Activated CD4-positive, CD25-positive, alpha-beta regulatory T cell (primary cell): Measurements from ENCODE around the gene RRP8.

ENCODE experiments used
- DNase-seq, 4 experiments: peaks; one replicate each; lab custom pipeline; 2025; lab: John Stamatoyannopoulos, UW

The RRP8 gene

DNA sequence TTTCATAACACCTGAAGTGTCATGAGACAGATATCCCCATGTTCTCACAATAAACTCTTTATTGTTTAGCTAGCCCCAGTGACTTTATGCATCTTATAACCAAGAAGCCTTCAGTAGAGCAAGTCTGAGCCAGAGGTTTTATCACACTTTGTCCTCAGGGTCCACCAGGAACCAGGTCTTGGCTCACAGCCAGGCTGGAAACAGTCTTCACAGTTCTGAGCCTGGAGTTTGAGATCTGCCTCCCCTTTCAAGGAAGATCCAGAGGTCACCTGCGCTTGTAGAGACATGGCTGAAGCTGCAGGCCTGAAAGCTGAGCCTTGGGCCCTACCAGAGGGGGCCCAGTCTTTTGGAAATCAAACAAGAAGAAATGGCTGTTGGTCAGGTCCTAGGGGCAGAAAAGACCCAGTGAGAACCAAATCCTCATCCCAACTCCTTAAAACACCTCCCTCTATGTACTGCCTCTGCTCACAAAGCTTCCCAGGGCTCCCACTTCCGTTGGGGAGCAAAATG, 3.5 kb downstream of the RRP8 start:
- no peak for DNase-seq

DNA sequence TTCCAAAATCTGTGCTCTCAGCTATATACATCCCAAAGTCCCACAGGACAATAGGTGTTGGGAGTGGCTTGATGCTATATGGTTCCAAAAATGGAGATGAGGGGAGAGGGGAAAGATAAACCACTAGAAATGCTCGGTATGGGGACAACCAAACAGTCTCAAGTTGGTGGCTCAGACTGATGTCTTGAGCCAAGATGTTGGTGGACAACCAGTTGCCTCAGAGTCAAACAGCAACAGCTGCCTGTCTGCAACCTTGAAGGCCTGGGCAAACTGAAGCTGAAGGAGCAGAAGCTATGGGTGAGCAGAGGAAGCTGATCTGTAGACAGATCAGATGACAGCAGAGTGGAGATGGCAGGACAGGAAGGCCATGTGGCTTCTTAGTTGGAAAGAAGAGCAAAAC, 4.0 kb downstream of the RRP8 start:
- DNase-seq: no peak

DNA sequence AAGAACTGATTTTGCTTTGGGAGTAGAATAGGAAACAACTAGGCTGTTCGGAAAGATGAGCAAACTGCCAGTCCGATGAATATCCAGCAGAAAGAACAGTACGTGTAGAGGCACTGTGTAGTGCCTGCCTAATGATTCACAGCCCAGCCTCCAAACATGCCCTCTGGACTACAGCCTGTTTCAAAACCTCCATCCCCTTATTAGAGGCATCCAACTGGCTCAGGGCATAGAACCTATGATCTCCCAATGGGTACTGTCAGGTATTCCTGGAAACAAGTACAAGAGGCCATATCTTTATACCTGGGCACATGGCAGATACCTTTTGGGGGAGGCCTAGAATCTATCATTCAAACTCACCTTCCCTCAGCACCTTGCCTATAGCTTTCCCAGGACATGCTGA, 4.9 kb downstream of the RRP8 start:
- DNase-seq: no peak

DNA sequence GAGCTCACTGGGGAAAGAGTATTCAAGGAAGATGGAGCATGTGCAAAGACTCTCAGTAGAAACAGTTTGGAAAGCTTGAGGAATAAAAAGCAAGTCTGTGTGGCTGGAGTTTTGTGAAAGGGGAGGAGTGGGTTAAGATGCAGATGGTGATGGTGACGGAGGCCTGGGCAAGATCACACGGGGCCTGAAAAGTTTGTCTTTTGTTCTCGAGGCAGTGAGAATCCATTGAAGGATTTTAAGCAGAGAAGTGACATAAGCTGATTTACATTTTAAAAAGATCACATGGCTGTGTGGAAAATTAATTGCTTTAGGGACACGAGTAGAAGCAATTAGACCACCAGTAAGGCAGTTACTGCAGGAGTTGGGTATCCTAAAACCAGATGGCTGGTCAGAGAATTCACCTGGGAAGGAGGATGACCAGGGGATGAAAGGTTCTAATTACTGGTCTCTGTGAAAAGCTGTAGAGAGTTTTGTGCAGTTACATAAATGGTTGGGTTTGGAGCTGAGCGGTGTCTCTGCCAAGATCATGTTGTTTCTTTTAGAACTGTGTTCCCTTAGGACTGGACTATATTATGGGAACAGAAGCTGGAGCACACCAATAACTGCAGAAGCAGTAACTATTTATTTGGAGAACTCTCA, 7.1 kb downstream of the RRP8 start:
- no peak for DNase-seq

DNA sequence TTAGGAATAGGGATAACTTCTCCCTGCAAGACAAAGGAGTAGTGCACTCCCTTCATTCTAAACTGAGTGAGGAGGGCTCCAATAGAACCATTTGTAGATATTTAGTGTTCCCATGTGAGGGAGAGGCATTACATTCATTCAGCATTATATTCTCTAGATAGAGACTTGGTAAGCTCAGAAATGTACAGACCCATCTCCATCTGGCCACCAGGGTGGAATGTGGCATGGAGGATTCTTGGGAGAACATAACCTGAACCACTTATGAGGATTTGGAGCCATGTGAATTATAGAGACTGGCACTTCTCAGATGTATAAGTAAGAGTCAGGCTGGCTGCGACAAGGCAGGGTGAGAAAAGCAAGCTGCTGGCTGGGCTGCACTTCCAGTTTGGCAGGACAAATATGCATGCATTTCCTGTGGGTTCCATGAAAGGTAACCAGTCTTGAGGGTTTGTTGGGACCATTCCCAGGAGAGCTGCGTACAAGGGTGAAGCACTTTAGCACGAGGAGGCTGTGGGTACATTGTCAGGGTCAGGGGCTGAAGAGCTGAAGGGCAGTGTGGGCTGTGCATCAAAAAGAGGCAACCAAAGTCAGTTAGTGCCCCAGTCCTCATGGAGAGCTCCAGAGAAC, 9.2 kb downstream of the RRP8 start:
- no peak for DNase-seq

DNA sequence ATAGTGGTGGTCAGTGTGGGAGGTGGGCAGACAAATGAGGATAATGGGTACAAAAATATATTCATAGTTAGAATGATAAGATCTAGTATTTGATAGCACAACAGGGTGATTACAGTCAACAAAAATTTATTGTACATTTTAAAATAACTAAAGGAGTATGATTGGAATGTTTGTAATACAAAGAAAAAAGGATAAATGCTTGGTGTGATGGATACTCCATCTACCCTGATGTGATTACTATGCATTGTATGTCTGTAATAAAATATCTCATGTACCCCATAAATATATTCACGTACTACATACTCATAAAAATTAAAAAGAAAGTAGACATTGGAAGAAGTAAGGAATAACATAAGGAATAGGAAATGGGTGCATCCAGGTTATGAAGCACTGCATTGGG, 15.4 kb downstream of the RRP8 start:
- DNase-seq: no peak

DNA sequence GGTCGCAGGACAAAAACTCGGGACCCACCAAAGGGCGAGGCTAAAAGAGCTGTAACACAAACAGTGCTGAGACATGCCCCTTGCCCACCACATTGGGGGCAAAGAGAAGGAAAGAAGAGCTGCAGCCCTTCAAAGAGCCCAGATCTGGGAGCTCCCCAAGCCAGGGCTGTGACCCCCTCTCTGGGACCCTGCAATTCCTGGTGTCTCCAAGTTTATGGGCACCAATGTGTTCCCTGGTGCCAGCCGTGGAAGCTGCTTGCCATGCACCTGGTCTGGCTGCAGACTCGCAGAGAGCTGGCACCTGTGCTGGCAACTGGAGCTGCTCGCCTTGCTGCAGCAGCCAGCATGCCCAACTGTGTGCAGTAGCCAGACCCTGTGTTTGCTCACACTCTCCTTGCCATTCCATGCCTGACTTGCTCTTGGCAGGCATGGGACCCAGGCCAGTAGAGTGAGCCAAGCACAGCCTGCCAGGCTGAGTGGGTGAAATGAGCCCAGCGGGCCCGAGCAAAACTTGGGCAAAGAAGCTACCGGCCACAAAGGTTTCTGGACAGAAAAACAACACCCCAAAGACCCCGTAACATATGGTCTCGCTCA, 16.0 kb downstream of the RRP8 start:
- no peak for DNase-seq

DNA sequence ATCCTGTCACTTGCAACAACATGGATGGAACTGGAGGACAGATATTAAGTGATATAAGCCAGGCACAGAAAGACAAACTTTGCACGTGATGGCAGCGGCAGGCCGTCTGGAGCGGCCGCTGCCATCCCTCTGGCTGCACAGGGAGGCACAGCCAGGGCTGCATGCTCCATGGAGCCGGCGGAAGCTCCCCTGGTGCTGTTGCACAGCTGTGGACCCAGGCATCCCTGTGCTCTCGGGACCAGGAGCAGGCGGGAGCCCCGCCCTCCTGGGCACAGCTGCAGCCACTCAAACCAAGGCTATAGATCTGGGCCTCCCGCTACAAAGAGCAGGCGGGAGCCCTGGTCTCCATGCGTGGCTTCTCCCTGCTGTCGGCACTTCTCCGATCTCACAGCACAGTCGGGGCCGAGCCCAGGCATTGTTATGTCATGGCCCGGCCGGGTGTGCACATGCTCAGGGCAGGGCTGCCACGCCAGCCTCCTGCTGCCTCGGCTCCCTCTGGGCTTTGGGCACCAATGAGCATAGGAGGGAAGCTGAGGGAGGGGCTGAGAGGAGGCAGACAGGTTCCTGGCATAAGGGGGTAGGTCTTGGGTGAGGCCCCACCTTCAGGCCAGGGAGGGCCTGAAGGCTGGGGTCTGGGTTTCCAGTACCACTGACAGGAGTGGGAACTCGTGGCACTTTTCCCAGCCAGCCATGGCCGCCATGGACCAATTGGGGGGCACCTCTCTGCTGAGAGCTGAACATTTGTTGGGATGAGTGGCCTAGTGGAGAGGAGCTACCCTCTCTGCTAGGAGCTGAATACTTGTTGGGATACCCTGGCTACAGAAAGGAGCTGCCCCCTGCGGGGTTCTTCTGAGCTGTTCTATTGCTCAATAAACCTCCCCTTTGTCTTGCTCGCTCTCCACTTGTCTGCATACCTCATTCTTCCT, 16.7 kb downstream of the RRP8 start:
- no peak for DNase-seq

DNA sequence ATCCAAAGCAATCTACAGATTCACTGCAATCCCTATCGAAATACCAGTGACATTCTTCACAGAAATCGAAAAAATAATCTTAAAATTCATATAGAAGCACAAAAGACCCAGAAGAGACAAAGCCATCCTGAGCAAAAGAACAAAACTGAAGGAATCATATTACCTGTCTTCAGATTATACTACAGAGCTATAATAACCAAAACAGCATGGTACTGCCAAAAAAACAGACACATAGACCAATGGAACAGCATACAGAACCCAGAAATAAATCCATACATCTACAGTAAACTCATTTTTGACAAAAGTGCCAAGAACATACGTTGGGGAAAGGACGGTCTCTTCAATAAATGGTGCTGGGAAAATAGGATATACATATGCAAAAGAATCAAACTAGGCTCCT, 18.9 kb downstream of the RRP8 start:
- no peak for DNase-seq

DNA sequence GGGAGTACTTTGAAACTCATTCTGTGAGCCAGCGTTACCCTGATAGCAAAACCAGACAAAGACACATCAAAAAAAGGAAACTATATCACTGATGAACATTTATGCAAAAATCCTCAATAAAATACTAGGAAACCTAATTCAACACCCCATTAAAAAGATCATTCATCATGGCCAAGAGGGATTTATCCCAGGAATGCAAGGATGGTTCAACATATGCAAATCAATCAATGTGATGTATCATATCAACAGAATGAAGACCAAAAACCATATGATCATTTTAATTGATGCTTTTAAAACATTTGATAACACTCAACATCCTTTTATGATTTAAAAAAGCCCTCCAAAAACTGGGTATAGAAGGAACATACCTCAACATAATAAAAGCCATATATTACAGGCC, 19.8 kb downstream of the RRP8 start:
- no peak for DNase-seq

DNA sequence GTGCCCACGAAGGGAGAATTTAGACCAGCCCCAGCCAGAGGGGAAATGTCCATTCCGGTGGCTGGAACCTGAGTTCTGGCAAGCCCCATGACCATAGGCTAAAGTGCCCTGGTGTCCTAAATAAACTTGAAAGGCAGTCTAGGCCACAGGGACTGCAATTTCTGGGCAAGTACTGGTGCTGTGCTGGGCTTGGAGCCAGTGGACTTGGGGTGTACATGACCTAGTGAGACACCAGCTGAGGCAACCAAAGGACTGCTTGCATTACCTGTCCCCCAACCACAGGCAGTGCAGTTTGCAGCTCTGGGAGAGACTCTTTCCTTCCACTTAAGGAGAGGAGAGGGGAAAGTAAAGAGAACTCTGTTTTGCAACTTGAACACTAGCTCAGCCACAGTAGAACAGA, 23.7 kb downstream of the RRP8 start:
- no peak for DNase-seq

DNA sequence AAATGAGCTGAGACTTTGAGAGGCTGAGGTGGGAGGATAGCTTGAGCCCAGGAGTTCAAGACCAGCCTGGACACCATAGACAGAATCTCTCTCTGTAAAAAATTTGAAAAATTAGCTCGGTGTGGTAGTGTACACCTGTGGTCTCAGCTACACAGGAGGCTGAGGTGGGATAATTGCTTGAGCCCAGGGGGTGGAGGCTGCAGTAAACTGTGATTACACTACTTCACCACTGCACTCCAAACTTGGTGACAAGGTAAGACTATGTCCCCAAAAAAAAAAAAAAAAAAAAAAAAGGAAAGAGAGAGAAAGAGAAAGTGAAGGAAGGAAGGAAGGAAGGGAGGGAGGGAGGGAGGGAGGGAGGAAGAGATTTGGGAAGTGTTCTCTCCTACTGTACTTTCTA, 25.3 kb downstream of the RRP8 start:
- no peak for DNase-seq

DNA sequence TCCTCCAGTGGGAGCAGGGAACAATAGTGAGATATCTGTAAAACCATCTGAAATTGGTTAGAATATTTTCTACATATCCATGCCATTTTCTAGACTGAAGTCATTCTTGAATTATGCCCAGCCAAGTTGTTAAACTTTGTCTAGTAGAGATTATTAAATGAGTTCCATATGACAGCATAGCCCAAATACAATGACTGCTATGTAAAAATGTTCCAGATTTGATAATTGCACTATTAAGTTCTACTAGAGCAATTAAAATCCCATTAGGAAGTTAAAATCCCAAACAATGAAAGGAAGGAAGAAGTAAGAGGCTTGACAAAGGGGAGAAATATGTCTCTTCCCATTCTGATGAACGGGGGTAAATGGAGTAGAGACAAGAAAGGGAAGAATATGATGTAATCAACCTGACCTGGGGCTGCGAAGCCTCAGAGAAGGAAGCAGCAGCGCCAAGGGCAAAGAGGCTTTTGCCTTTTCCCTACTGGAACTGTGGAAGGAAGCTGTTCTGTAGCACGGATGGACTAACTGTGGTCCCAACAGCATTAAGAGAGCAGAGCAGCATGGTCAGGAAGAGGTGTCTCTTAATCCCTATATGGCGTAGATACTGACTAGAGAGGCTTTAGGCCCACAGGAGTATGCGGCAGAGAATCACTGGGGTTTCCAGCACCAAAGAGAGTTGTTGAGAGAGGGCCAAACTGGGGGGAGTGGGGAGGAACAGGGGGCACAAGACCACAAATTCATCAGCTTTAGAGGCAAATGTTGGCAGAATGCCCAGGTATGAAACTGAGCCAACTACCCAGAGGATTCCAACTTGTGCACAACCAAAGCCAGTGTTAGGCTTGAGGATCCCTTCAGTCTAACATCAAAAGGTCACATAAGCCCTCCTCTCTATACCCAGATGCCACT, 26.7 kb downstream of the RRP8 start:
- DNase-seq: no peak

DNA sequence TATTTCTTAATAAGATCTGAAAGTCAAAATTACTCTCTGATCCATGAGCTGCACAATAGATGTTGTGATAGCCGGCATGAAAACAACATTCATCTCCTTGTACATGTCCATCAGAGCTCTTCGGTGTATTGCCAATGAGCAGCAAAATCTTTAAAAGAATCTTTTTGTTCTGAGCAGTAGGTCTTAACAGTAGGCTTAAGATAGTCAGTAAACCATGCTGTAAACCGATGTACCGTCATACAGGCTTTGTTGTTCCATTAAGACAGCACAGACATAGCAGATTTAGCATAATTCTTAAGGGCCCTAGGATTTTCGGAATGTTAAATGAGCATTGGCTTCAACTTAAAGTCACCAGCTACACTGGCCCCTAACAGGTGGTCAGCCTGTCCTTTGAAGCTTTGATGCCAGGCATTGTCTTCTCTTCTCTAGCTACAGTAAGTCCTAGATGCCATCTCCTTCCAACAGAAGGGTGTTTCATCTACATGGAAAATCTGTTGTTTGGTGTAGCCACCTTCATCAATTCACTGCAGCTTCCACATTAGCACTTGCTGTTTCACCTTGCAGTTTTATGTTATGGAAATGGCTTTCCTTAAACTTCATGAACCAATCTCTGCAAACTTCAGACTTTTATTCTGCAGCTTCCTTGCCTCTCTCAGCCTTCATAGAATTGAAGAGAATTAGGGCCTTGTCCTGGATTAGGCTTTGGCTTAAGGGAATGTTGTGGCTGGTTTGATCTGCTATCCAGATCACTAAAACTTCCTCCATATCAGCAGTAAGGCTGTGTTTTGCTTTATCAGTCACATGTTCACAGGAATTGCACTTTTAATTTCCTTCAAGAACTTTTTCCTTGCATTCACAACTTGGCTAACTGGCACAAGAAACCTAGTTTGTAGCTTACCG, 28.4 kb downstream of the RRP8 start:
- no peak for DNase-seq

DNA sequence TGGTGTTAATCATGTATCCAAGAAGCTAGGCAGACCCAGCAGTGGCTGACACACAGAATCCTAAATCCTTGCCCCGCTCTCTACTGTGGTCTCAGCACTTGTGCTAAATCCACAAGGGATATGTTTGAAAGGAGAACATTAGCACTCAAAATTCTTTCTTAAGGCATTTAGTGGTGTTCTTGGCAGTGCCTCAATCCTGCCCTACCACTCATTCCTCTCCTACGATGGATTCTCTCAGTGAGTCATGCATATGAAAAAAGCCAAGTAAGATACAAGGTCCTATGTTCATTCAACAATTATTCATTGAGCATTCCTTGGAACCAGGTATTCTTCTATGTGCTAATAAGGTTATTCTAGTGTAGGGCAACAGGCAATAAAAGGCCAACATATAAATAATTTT, 31.2 kb downstream of the RRP8 start:
- no peak for DNase-seq

DNA sequence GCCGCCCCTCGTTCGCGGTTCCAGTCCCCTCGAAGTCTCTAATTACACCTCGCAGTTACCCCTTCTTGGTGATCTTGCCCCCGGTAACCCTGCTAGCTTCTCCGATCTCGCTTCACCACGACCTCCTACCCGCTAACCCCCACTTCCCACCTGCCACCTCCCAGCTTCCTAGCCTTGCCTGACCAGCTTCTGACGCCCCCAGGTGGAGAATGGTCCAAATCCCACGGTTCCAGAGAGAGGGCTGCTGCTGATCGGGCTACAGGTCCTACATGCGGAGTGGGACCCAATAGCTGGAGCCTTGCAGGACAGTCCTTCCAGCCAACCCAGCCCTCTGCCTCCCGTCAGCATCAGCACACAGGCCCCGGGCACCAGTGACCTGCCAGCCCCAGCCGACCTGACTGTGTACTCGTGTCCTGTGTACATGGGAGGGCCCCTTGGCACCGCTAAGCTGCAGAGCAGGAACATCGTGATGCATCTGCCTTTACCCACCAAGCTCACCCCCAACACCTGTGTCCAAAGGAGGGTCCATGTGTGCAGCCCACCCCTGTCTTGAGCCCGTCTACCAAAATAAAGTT, 31.9 kb downstream of the RRP8 start:
- no peak for DNase-seq

DNA sequence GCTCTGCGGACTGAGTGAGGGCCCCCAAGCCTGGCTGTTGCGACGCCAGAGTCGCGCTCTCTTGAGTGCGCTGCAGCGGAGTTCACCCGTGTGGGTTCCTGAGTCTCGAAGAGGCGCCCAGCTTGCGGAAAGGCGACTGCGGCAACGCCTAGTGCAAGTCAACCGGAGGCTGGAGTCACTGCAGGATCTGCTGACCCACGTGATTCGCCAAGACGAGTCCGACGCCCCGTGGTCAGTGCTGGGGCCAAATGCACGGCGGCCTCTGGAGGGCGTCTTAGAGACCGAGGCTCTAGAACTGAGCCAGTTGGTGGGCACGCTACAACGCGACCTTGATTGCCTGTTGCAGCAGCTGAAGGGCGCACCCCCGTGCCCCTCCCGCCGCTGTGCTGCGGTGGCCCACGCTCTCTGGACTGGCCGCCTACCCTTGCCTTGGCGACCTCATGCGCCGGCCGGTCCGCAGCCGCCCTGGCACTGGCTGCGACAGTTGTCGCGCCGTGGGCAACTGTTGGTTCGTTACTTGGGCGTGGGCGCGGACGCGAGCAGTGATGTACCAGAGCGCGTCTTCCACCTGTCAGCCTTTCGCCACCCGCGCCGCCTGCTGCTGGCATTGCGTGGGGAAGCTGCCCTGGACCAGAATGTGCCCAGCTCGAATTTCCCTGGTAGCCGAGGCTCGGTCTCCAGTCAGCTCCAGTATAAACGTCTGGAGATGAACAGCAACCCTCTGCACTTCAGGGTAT, 32.6 kb downstream of the RRP8 start:
- no peak for DNase-seq

DNA sequence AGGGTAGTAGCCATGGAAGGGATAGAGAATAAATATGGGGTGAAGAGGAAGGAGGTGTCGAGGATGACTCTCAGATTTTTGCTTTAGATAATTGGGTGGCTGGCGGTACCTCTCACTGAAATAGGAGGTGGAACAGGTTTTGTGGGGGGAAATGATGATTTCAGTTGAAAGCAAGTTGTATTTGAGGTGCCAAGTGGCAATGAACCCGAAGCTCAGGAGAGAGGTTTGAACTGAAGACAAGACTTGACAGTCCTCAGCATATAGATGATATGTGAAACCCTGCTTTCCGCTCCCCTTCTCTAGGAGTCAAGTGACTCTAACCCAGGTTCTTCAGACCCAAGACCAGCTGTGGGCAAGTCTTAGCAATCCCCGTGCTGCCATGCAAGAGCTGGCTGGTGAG, 33.7 kb downstream of the RRP8 start:
- no peak for DNase-seq

DNA sequence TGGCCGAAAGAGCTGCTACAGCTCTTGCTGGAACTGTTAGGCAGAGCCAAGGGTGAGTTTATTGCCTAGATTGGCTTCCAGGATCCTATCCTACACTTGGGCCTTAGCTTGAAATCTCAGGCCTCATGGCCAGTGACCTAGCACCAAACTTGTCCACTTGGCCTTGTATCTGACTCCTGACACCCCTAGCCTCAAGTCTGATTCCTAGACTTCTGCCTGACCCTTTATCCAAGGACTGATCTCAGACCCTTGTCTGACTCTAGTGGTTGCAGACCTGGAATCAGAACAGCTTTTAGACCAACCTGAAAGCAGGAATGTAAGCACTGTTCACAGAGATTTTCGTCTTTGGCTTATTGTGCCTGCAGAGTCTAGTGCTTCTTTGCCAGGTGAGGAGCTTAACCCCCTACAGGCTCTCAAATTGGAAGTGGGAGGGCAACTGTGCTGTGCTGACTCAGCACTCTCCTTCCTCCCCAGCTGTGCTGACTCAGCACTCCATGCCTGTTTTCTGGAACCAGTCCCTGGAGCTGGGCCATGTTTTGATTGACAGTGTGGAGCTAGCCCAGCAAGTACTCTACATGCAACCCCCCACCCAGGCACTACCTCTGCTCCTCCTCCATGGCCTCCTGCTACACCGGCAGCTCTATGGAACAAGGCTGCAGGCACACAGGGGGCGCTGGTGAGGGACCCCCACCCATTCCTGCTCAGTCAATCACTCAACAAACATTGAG, 35.1 kb downstream of the RRP8 start:
- no peak for DNase-seq
